Measurements from ENCODE around the gene DGKD.

GRCh38 chr2:233416706-233417105, 62.4 kb downstream of the DGKD start:
- no peak for TF ChIP-seq CTCF (conservative IDR thresholded peaks at IDR 0.05; ENCODE audit: low read length)
- TF ChIP-seq EZH2phosphoT487 (IDR thresholded peaks at IDR 0.05; ENCODE audit: borderline replicate concordance) = no peak

Data from Loucy (cell line).